Stimulated activated CD4-positive, alpha-beta T cell treated with anti-CD3 and anti-CD28 coated beads, Interleukin-12 subunit alpha, Interleukin-12 subunit beta, amount 100 ng/mL, for 24 hours (primary cell): ENCODE results near the gene NOD1.
"Not testable (repeated sequence)": the region's sequence is repeated elsewhere in the genome, so short reads cannot be mapped to it uniquely, and the experiment has no call there.

Experiments used
- DNase-seq, 2 experiments: peaks; one replicate each; pipeline ENCODE4 v3.0.0-alpha.2; 2020; ENCODE audit warnings: low read depth in 2 of 2

The NOD1 gene

GRCh38 chr7:30447466-30447865, 31.1 kb downstream of the NOD1 start:
- no peak for DNase-seq

- DNase-seq, result no peak
These were observed 32.3 kb downstream of the NOD1 start for GRCh38 chr7:30446266-30446665.

- DNase-seq, result peak; percentile 17 to 42
These were observed 32.8 kb downstream of the NOD1 start for GRCh38 chr7:30445770-30446169.

GRCh38 chr7:30437823-30438574, 40.6 kb downstream of the NOD1 start:
- DNase-seq, result no peak

- DNase-seq, result no peak
These were observed 42.1 kb downstream of the NOD1 start for GRCh38 chr7:30436518-30436917.

- DNase-seq, result no peak
These were observed 42.5 kb downstream of the NOD1 start for GRCh38 chr7:30436046-30436445.

- DNase-seq, result no peak
These were observed 44.3 kb downstream of the NOD1 start for GRCh38 chr7:30434140-30434799.

GRCh38 chr7:30433506-30433905, 45.1 kb downstream of the NOD1 start:
- no peak for DNase-seq

GRCh38 chr7:30433082-30433481, 45.5 kb downstream of the NOD1 start:
- DNase-seq, result no peak

- no peak for DNase-seq
These were observed 47.8 kb downstream of the NOD1 start for GRCh38 chr7:30430777-30431176.

- DNase-seq, result no peak
These were observed 48.3 kb downstream of the NOD1 start for GRCh38 chr7:30430276-30430675.

GRCh38 chr7:30429156-30429530, 49.4 kb downstream of the NOD1 start:
- no peak for DNase-seq

- DNase-seq, result no peak
These were observed 50.1 kb downstream of the NOD1 start for GRCh38 chr7:30428246-30429155.

- no peak for DNase-seq
These were observed 51.1 kb downstream of the NOD1 start for GRCh38 chr7:30427296-30428070.

GRCh38 chr7:30424506-30424905, 54.1 kb downstream of the NOD1 start:
- DNase-seq, result no peak

GRCh38 chr7:30423788-30424505, 54.6 kb downstream of the NOD1 start:
- DNase-seq, result no peak

GRCh38 chr7:30422922-30423321, 55.7 kb downstream of the NOD1 start:
- DNase-seq, result no peak

GRCh38 chr7:30421647-30422196, 56.9 kb downstream of the NOD1 start:
- no peak for DNase-seq

- no peak for DNase-seq
These were observed 57.9 kb downstream of the NOD1 start for GRCh38 chr7:30420662-30421061.

GRCh38 chr7:30420080-30420479, 58.5 kb downstream of the NOD1 start:
- not testable (repeated sequence) for DNase-seq

- DNase-seq, result no peak
These were observed 64.7 kb downstream of the NOD1 start for GRCh38 chr7:30413864-30414263.
